ENCODE results near the gene RIF1.

RIF1 gene

GRCh38 chr2:151476287-151476686 lies 66.6 kb downstream of the RIF1 start:
- Histone ChIP-seq H3K36me3 (ENCODE audit: insufficient read depth, low read length) (peaks cover 86% of the 10 kb centered on the region), H3F3A (ENCODE audit: insufficient read depth, low read length) (no peaks in the 10 kb centered on the region), H3K27ac (ENCODE audit: low read depth, low read length, poor library complexity, severe bottlenecking) (no peak overlapping the region), H3K79me2 (ENCODE audit: insufficient read depth, low read length) (no peaks in the 10 kb centered on the region), H3K4me1 (ENCODE audit: insufficient read depth, low read length, severe bottlenecking) (no peaks in the 10 kb centered on the region), H3K9ac (ENCODE audit: low read length) (no peak overlapping the region), H3K9me2 (ENCODE audit: low read depth, low read length) (no peaks in the 10 kb centered on the region), H3K4me3 (ENCODE audit: low read depth, low read length, poor library complexity, severe bottlenecking) (no peak overlapping the region), H2AFZ (ENCODE audit: low read length) (no peak overlapping the region), H3K27me3 (ENCODE audit: insufficient read depth, low read length) (no peaks in the 10 kb centered on the region), H4K20me1 (ENCODE audit: insufficient read depth, low read length) (no peaks in the 10 kb centered on the region), H3K9me3 (ENCODE audit: low read length) (no peaks in the 10 kb centered on the region), H3K4me2 (ENCODE audit: low read length) (no peak overlapping the region)
- TF ChIP-seq CTCF (IDR thresholded peaks at IDR 0.05; ENCODE audit: low read length) (no peak), EZH2 (IDR thresholded peaks at IDR 0.05; ENCODE audit: borderline replicate concordance, low read length) (no peak)

GRCh38 chr2:151478011-151478410 lies 68.3 kb downstream of the RIF1 start:
- Histone ChIP-seq H3K4me3 (ENCODE audit: low read depth, low read length, poor library complexity, severe bottlenecking) (no peak overlapping the region), H3K4me2 (ENCODE audit: low read length) (no peak overlapping the region), H3K79me2 (ENCODE audit: insufficient read depth, low read length) (no peaks in the 10 kb centered on the region)

GRCh38 chr2:151481744-151482143 lies 72.0 kb downstream of the RIF1 start:
- peaks cover 79% of the 10 kb centered on the region for H3K36me3 ChIP-seq (ENCODE audit: insufficient read depth, low read length)
- H3K9me3 ChIP-seq (ENCODE audit: low read length), result peaks cover 3% of the 10 kb centered on the region; the same call in 1 of the 2 replicates
- no peak overlapping the region for H3K4me3 ChIP-seq (ENCODE audit: low read depth, low read length, poor library complexity, severe bottlenecking)
- no peaks in the 10 kb centered on the region for H3K9me2 ChIP-seq (ENCODE audit: low read depth, low read length)
- no peak overlapping the region for H3K4me2 ChIP-seq (ENCODE audit: low read length)
- no peak for TF ChIP-seq EZH2 (IDR thresholded peaks at IDR 0.05; ENCODE audit: borderline replicate concordance, low read length)
- no peak for TF ChIP-seq CTCF (IDR thresholded peaks at IDR 0.05; ENCODE audit: low read length)
- no peaks in the 10 kb centered on the region for H3F3A ChIP-seq (ENCODE audit: insufficient read depth, low read length)
- H3K4me1 ChIP-seq (ENCODE audit: insufficient read depth, low read length, severe bottlenecking), result no peaks in the 10 kb centered on the region
- no peak overlapping the region for H2AFZ ChIP-seq (ENCODE audit: low read length)
- H4K20me1 ChIP-seq (ENCODE audit: insufficient read depth, low read length), result no peaks in the 10 kb centered on the region
- no peaks in the 10 kb centered on the region for H3K27me3 ChIP-seq (ENCODE audit: insufficient read depth, low read length)
- H3K79me2 ChIP-seq (ENCODE audit: insufficient read depth, low read length), result no peaks in the 10 kb centered on the region
- H3K9ac ChIP-seq (ENCODE audit: low read length), result no peak overlapping the region
- H3K27ac ChIP-seq (ENCODE audit: low read depth, low read length, poor library complexity, severe bottlenecking), result no peak overlapping the region

More at GRCh38 chr2:151478011-151478410, 68.3 kb downstream of the RIF1 start:
- no peak overlapping the region for H3K27ac ChIP-seq (ENCODE audit: low read depth, low read length, poor library complexity, severe bottlenecking)
- no peaks in the 10 kb centered on the region for H3K4me1 ChIP-seq (ENCODE audit: insufficient read depth, low read length, severe bottlenecking)
- H3K27me3 ChIP-seq (ENCODE audit: insufficient read depth, low read length), result no peaks in the 10 kb centered on the region
- H3K9me2 ChIP-seq (ENCODE audit: low read depth, low read length), result no peaks in the 10 kb centered on the region
- no peaks in the 10 kb centered on the region for H3K9me3 ChIP-seq (ENCODE audit: low read length)
- H3F3A ChIP-seq (ENCODE audit: insufficient read depth, low read length), result no peaks in the 10 kb centered on the region
- H2AFZ ChIP-seq (ENCODE audit: low read length), result no peak overlapping the region
- TF ChIP-seq CTCF (IDR thresholded peaks at IDR 0.05; ENCODE audit: low read length) (no peak), EZH2 (IDR thresholded peaks at IDR 0.05; ENCODE audit: borderline replicate concordance, low read length) (no peak)
- H3K9ac ChIP-seq (ENCODE audit: low read length), result no peak overlapping the region
- H4K20me1 ChIP-seq (ENCODE audit: insufficient read depth, low read length), result no peaks in the 10 kb centered on the region
- H3K36me3 ChIP-seq (ENCODE audit: insufficient read depth, low read length), result peaks cover 92% of the 10 kb centered on the region

Data from OCI-LY1 (cell line).